Measurements from ENCODE around the gene LCE1E. TPM values are rescaled to one million over a fixed set of nuclear protein-coding genes. Genes with fewer than 3 reads are reported as not detected.

The LCE1E gene, protein sequence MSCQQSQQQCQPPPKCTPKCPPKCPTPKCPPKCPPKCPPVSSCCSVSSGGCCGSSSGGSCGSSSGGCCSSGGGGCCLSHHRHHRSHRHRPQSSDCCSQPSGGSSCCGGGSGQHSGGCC
- total RNA-seq: not detected

DNA sequence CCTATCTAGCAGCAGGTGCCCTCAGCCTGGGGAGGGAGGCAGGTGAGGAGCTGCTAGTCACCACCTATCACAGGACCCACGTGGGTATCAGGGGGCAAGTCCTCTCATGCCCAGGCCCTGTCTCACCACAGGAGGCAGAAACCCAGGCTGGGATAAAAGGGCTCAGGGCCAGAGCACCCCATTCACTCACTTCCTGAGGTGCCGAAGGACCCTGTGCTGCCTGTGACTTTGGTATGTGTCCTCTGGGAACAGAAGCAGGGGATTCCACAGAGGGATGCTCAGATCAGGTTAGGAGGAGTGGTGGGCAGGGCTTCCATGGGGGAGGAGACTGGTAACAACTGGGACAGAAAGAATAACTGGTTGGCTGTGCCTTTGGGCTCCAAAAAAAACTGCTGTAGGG lies at the start of gene LCE1E:
LCE1E (plus strand) TSS at position 181 of the 400 bp plus-strand sequence. CDS start 1,043 bp downstream, outside the sequence.
- no peak for DNase-seq
- CTCF ChIA-PET: no interaction called here
- no peak within 1 kb of the TSS for H3K4me3 Mint-ChIP-seq
- H3K36me3 Mint-ChIP-seq: no peaks in the 10 kb centered on the region
- no peaks in the 10 kb centered on the region for H3K9me3 Mint-ChIP-seq
- intact Hi-C loops (cut with micrococcal nuclease): no loop called here
- H3K27ac Mint-ChIP-seq: no peak within 1 kb of the TSS
- H3K4me1 Mint-ChIP-seq (ENCODE audit: low read depth): no peaks in the 10 kb centered on the region
- peaks cover 42% of the 10 kb centered on the region for H3K27me3 Mint-ChIP-seq
- POLR2A ChIA-PET: no interaction called here

DNA sequence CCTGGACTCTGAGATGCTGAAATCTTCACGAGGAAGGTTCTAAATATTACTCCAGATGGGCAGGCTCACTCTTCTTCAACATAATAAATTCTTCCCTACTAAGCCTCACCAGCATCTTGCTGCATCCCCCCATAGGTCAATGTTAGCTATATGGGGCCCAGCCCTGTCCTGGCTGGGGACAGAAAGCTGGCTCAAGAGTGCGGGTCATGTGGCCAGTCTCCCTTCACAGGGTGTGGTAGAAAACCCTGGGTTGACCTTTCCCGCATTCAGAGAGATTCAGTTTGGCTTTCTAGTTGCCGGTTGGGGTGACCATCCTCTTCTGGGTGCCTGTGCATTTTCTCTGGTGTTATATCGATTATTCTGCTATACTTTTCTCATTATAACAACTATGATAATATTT lies 48.1 kb upstream of the LCE1E start:
- ChIA-PET POLR2A (no interaction called here), CTCF (no interaction called here)
- Mint-ChIP-seq H3K4me1 (ENCODE audit: low read depth) (no peaks in the 10 kb centered on the region), H3K4me3 (no peak overlapping the region), H3K36me3 (no peaks in the 10 kb centered on the region), H3K9me3 (no peaks in the 10 kb centered on the region), H3K27me3 (peaks cover 14% of the 10 kb centered on the region), H3K27ac (no peak overlapping the region)
- DNase-seq: no peak
- intact Hi-C loops (cut with micrococcal nuclease): no loop called here

DNA sequence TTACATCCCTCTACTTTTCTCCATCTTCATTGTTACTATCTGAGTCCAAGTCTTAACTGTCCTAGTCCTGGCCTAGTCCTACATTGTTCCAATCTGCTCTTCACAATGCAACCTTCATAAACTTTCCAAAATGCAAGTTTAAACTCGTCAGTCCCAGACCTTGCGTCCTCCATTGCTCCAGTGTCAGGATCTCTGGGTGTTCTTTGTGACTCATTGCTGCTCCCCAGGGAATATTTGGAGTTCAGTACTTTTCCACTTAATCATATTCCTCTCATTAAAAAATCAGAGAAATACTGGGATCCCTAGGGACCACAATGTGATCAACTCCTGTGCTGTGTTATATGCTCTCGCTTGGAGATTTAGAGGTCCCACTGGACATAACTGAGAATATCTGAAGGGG lies 46.2 kb upstream of the LCE1E start:
- H3K27me3 Mint-ChIP-seq: peaks cover 18% of the 10 kb centered on the region
- intact Hi-C loops (cut with micrococcal nuclease): no loop called here
- no peak for DNase-seq
- ChIA-PET POLR2A (no interaction called here), CTCF (no interaction called here)
- H3K27ac Mint-ChIP-seq: no peak overlapping the region
- H3K9me3 Mint-ChIP-seq: no peaks in the 10 kb centered on the region
- no peak overlapping the region for H3K4me3 Mint-ChIP-seq
- no peaks in the 10 kb centered on the region for H3K4me1 Mint-ChIP-seq (ENCODE audit: low read depth)
- no peaks in the 10 kb centered on the region for H3K36me3 Mint-ChIP-seq

DNA sequence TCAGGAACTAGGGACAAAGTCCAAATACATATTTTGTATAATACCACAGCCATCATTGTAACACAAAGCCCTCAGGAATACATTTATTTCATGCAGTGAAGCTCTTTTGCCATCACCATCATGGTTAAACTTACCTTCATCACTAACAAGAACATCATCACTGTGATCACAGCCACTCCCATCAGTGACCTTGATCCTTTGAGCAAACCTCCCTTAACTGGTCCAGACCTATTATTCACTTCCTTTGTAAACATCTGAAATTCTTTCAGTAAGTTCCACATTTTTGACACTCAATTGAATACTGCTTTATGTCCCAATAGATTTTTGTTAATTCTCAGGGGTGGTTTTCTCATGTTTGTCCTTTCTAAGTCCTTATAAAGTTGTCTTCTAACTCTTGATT lies 44.4 kb upstream of the LCE1E start:
- DNase-seq: no peak
- peaks cover 23% of the 10 kb centered on the region for H3K27me3 Mint-ChIP-seq
- CTCF ChIA-PET: no interaction called here
- intact Hi-C loops (cut with micrococcal nuclease): no loop called here
- POLR2A ChIA-PET: no interaction called here
- no peaks in the 10 kb centered on the region for H3K9me3 Mint-ChIP-seq
- no peak overlapping the region for H3K27ac Mint-ChIP-seq
- no peaks in the 10 kb centered on the region for H3K4me1 Mint-ChIP-seq (ENCODE audit: low read depth)
- H3K4me3 Mint-ChIP-seq: no peak overlapping the region
- no peaks in the 10 kb centered on the region for H3K36me3 Mint-ChIP-seq

DNA sequence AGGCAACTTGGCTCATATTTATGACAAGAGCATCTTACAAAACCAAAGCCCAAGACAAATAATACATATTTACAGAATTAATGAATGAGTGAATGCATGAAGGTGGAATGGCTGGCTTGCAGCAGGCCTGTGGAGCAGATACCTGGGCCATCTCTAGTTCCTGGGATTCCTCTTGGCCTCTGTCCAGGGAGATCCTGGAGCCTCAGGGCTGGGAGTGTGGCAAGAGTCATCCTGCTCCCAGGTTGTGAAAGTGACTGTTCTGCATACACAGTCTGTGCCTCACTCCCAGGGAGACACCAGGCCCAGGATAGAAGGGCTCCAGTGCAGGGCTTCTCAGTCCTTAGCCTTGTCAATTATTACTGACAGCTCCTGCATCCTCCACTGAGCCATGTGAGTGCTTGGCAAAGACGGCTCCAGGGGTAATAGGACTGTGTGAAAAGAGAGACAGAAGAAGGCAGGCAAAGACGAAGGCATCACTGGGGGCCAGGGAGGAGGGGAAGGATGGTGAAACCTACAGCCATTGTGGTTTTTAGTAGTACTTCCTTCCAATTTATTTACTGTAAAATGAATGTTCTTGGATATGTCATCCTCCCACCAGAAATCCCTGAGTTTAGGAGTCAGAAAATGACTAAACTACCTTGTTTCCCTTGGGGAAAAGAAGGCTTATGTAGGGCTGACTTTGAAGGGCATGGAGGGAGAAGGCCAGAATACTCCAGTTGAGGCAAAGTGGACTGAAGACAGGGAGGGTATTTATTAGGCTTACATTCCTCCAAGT lies 42.5 kb upstream of the LCE1E start:
- no peaks in the 10 kb centered on the region for H3K9me3 Mint-ChIP-seq
- POLR2A ChIA-PET: no interaction called here
- intact Hi-C loops (cut with micrococcal nuclease): no loop called here
- H3K4me1 Mint-ChIP-seq (ENCODE audit: low read depth): no peaks in the 10 kb centered on the region
- H3K27ac Mint-ChIP-seq: no peak overlapping the region
- no peak for DNase-seq
- H3K36me3 Mint-ChIP-seq: no peaks in the 10 kb centered on the region
- CTCF ChIA-PET: no interaction called here
- no peak overlapping the region for H3K4me3 Mint-ChIP-seq
- H3K27me3 Mint-ChIP-seq: peaks cover 23% of the 10 kb centered on the region

DNA sequence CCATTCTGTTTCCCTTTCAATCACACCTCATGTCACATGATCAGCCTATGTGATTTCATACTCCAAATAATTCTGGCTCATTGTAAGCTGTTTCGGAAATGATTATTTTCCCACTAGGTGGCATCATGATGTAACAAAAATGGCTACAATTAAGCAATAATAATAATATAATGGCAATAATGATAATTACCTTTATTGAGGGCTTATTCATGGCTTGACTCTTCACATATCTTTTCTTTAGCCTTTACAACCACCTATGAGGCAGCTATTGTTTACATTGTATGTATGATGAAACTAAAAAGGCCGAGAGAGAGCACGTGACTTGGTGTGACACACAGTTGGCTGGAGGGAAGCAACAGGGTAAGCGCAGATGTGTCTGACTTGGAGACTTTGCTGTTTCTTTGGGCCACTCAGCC lies 40.8 kb upstream of the LCE1E start:
- no peak for DNase-seq
- no peak overlapping the region for H3K4me3 Mint-ChIP-seq
- peaks cover 25% of the 10 kb centered on the region for H3K27me3 Mint-ChIP-seq
- no peaks in the 10 kb centered on the region for H3K36me3 Mint-ChIP-seq
- H3K9me3 Mint-ChIP-seq: no peaks in the 10 kb centered on the region
- ChIA-PET POLR2A (no interaction called here), CTCF (interaction anchor here (0.9 kb wide), 1 partner anchor 92 kb away, joined by 3 read pairs; no protein-coding TSS in a partner anchor)
- no peak overlapping the region for H3K27ac Mint-ChIP-seq
- no peaks in the 10 kb centered on the region for H3K4me1 Mint-ChIP-seq (ENCODE audit: low read depth)
- intact Hi-C loops (cut with micrococcal nuclease): no loop called here

DNA sequence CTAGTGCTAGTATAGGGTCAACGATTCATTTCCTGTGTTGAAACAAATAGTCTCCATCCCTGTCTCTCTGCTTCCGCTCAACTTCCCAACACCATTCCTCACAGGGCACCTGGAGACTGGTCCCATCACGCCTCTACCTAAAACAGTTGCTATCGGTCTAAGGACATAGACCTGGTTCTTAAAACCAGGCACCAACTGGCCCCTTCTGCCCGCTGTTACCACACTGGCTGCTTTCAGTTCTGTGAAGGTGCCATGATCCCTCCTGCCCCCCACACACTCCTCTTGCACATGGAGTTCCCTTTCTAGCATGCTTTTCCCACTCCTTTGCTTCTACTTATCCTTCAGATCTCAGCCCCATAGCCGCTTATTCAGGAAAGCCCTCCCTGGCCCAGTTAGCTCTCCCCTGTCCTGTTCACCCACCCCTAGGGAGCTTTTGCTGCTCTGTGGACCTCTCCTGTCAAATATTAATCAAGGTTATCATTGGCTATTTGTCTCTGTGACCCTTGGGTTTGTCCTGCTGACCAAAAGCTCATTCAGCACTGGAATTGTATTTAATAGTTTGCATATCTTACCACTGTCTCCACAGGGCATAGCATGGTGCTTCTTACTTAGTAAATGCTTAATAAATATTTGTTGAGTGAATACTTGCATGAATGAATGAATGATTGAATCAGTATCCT lies 40.2 kb upstream of the LCE1E start:
- intact Hi-C loops (cut with micrococcal nuclease): no loop called here
- no peak overlapping the region for H3K4me3 Mint-ChIP-seq
- H3K36me3 Mint-ChIP-seq: no peaks in the 10 kb centered on the region
- POLR2A ChIA-PET: no interaction called here
- DNase-seq: no peak
- H3K4me1 Mint-ChIP-seq (ENCODE audit: low read depth): no peaks in the 10 kb centered on the region
- H3K27me3 Mint-ChIP-seq: peaks cover 28% of the 10 kb centered on the region
- CTCF ChIA-PET: no interaction called here
- no peak overlapping the region for H3K27ac Mint-ChIP-seq
- no peaks in the 10 kb centered on the region for H3K9me3 Mint-ChIP-seq

DNA sequence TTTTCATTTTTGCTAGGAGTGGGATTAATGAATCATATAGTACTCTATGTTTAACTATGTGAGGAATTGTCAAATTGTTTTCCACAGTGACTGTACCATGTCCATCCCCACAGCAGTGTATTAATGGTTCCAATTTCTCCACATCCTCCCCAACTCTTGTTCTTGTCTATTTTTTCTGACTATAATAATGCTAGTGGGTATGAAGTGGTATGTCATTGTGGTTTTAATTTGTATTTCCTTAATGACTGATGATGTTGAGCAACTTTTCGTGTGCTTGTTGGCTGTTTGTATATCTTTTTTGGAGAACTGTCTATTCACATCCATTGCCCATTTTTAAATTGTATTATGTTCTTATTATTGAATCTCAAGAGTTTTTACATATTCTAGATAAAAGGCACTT lies 38.2 kb upstream of the LCE1E start:
- no peak overlapping the region for H3K4me3 Mint-ChIP-seq
- no peaks in the 10 kb centered on the region for H3K36me3 Mint-ChIP-seq
- H3K27me3 Mint-ChIP-seq: peaks cover 30% of the 10 kb centered on the region
- H3K4me1 Mint-ChIP-seq (ENCODE audit: low read depth): no peaks in the 10 kb centered on the region
- ChIA-PET CTCF (no interaction called here), POLR2A (no interaction called here)
- no peaks in the 10 kb centered on the region for H3K9me3 Mint-ChIP-seq
- no peak for DNase-seq
- H3K27ac Mint-ChIP-seq: no peak overlapping the region
- intact Hi-C loops (cut with micrococcal nuclease): no loop called here

DNA sequence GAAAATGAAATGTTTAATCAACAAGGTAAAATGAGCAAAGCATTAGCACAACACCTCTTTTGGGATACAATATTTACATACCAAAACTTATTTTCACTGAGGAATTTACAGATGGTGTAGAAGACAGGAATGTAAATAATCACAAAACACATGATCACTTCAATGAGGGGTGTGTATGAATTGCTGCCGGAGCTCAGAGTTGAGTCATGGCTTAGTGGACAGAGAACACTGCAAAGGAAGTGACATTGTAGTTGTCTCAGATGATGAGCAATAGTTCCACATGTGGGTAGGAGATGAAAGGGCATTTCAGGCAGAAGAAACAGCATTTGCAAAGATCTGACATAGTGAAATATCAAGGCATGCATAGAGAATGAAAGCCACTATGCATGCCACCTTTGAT lies 33.8 kb upstream of the LCE1E start:
- DNase-seq: no peak
- ChIA-PET CTCF (no interaction called here), POLR2A (no interaction called here)
- H3K27me3 Mint-ChIP-seq: peaks cover 24% of the 10 kb centered on the region
- H3K36me3 Mint-ChIP-seq: no peaks in the 10 kb centered on the region
- no peaks in the 10 kb centered on the region for H3K9me3 Mint-ChIP-seq
- no peak overlapping the region for H3K27ac Mint-ChIP-seq
- no peak overlapping the region for H3K4me3 Mint-ChIP-seq
- intact Hi-C loops (cut with micrococcal nuclease): no loop called here
- H3K4me1 Mint-ChIP-seq (ENCODE audit: low read depth): no peaks in the 10 kb centered on the region

DNA sequence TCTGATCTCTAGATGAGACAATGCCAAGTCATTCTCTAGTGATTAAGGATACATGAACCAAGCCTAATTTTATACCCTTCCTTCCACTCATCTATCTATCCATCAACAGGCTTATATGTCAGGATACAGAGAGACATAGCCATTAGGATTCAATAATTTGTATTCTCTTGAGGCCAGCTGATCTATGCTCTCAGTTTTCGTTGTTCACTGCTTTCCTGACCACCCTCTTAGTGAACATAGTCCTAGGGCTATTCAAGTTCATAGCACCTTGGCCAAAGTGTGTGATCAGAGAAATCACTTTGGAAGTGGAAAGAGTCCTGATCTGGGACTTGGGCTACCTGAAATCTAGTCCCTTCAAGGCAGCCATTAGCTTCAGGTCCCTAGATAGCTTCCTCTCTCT lies 32.5 kb upstream of the LCE1E start:
- Mint-ChIP-seq H3K4me1 (ENCODE audit: low read depth) (no peaks in the 10 kb centered on the region), H3K27ac (no peak overlapping the region), H3K4me3 (no peak overlapping the region), H3K27me3 (peaks cover 26% of the 10 kb centered on the region), H3K36me3 (no peaks in the 10 kb centered on the region), H3K9me3 (no peaks in the 10 kb centered on the region)
- CTCF ChIA-PET: no interaction called here
- intact Hi-C loops (cut with micrococcal nuclease): no loop called here
- no peak for DNase-seq
- POLR2A ChIA-PET: no interaction called here

DNA sequence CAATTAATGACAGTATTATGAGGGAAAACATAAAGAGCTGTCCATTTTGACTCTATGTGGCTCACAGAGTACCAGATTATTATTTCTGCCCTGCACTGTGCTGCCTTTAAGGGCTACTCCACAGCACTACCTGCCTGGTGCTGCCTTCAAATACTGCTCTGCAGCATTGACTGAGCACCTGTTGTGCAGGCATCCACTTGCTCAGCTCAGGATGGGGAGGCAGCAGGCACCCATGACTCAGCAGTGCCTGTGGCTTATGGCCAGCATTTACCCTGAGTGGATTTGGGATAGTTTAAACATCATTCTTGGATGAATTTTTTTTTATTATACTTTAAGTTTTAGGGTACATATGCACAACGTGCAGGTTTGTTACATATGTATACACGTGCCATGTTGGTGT lies 29.2 kb upstream of the LCE1E start:
- POLR2A ChIA-PET: no interaction called here
- Mint-ChIP-seq H3K9me3 (no peaks in the 10 kb centered on the region), H3K27me3 (peaks cover 19% of the 10 kb centered on the region), H3K4me1 (ENCODE audit: low read depth) (no peaks in the 10 kb centered on the region), H3K27ac (no peak overlapping the region), H3K4me3 (no peak overlapping the region), H3K36me3 (no peaks in the 10 kb centered on the region)
- DNase-seq: no peak
- CTCF ChIA-PET: no interaction called here
- intact Hi-C loops (cut with micrococcal nuclease): no loop called here

DNA sequence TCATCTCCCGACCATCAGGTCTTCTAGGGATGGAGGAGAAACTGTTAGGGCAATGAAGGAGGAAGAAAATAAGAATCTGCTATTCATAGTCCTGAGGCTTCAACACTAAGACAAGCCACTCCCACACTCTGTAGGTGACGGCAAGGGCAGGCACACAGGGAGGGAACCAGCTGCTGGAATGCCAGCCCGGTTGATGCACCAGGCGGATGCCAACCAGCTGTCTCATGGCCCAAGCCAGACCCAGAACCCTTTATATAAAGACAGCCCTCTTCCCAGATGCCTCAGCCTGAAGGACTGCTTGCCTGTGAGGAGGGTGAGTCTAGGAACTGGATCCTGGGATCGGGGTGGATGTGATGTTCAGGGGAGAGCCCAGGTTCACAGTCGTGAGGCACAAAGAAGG lies 28.3 kb upstream of the LCE1E start, which contains the start of gene KPRP:
KPRP (plus strand) TSS at position 279 of the 400 bp plus-strand sequence. CDS start 1,564 bp downstream, outside the sequence.
- peaks cover 16% of the 10 kb centered on the region for H3K27me3 Mint-ChIP-seq
- POLR2A ChIA-PET: no interaction called here
- no peaks in the 10 kb centered on the region for H3K36me3 Mint-ChIP-seq
- no peak within 1 kb of the TSS for H3K4me3 Mint-ChIP-seq
- H3K4me1 Mint-ChIP-seq (ENCODE audit: low read depth): no peaks in the 10 kb centered on the region
- intact Hi-C loops (cut with micrococcal nuclease): no loop called here
- no peak for DNase-seq
- no peak within 1 kb of the TSS for H3K27ac Mint-ChIP-seq
- CTCF ChIA-PET: no interaction called here
- no peaks in the 10 kb centered on the region for H3K9me3 Mint-ChIP-seq

DNA sequence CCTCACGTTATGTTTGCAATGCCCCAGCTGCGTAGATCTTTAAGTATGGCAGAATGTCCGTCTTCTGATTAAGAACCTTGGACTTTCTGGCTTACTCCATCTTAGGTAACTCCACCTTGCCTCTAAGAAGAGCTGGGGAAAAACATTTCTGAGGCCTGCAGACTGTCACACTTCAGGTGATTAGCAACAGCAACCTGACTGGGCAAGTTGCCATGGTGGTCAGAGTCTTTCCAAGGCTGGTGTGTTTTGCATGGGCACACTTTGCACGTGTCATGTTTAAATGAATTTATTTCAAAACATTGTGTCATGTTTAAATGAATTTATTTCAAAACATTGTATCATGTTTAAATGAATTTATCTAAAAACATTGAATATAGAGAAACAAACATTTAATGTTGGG lies 27.4 kb upstream of the LCE1E start:
- CTCF ChIA-PET: no interaction called here
- peaks cover 16% of the 10 kb centered on the region for H3K27me3 Mint-ChIP-seq

More for the DNA sequence above, 27.4 kb upstream of the LCE1E start:
- no peaks in the 10 kb centered on the region for H3K4me1 Mint-ChIP-seq (ENCODE audit: low read depth)
- POLR2A ChIA-PET: no interaction called here
- DNase-seq: no peak
- H3K9me3 Mint-ChIP-seq: no peaks in the 10 kb centered on the region
- H3K27ac Mint-ChIP-seq: no peak overlapping the region
- intact Hi-C loops (cut with micrococcal nuclease): no loop called here
- H3K36me3 Mint-ChIP-seq: no peaks in the 10 kb centered on the region
- H3K4me3 Mint-ChIP-seq: no peak overlapping the region
